GM18517 (cell line): ENCODE data around the gene CLEC16A.
A peak's percentile ranks its signal among the peaks of the same experiment; 100 is the strongest.

Source experiments
- ATAC-seq: cut with Tn5 transposase; IDR thresholded peaks from one replicate; pipeline ENCODE4 v1.9.1; 2021; ENCODE audit warnings: mild to moderate bottlenecking, moderate library complexity; ENCODE audit not compliant: unreplicated experiment

The CLEC16A gene

DNA sequence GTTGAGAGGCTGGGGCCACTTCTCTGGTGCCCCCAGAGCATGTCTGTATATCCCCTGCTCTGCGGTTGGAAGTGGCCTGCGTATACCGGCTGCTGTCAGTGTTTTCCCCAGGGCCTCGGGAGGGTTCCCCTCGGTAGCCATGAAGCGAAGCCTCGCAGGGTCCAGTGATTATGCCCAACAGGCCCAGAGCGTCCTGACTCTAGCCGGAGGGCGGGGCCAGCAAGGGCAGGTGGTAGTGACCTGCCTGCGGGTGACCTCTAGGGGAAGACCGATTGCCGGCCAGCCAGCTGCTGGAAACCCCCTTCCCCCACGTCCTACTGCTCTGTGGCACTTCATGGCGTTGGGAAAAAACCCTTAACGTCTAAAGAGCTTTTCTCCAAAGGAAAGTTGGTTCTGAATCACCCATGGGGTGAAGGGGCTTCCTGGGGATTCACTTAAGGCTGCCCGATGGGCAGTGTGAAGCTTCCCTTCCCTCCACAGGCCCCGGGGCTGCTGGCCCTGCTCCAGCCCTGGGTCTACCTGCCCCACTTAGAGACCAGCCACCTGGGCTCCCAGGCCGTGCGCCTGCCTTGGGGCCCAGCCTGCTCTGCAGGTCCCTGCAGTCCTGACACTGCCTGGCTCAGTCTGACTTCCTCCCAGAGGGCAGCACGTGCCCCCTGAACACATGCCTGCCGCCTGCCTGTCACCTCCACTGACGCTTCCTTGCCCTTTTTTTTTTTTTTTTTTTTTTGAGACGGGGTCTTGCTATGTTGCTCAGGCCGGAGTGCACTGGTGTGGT, 238.9 kb downstream of the CLEC16A start:
- ATAC-seq: peak; percentile 46

DNA sequence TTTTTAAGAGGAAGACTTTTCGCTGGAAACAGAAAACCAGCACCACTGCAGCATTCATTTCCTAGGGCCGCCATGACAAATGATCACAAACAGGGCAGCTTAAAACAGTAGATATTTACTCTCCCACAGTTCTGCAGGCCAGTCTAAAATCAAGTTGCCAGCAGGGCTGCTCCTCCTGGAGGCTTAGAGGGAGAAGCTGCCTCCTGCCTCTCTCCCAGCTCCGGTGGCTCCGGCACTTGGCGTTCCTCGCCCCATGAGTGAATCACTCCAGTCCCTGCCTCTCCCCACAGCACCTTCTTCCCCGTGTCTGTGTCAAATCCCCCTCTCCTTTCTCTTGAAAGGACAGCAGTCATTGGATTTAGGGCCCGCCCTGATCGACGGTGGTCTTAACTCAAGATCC, 239.6 kb downstream of the CLEC16A start:
- no peak for ATAC-seq

DNA sequence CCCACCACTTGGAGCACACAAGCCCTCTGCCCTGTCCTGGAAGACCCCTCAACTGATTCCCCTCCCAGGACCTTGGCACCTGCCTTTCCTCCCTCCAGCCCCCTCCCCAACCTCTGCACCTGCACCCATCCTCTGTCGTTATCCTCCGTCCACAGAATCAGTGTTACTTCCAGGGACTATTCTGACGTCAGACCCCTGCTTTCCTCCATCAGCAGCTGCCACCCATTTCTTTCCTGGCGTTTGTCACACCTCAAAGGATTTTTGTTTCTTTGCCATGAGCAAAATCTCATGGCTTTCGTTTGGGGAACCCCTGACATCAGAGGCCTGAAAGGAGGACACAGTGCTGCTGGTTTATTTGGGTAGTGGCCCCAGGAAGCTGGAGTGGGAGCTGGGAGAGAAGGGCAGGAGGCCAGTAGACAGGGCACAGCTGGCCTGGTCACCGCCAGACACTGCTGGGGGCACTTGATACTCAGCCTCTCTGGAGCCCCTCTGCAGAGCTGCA, 243.2 kb downstream of the CLEC16A start:
- ATAC-seq: no peak

GRCh38 chr16:11188801-11189740, 244.7 kb downstream of the CLEC16A start:
- no peak for ATAC-seq

DNA sequence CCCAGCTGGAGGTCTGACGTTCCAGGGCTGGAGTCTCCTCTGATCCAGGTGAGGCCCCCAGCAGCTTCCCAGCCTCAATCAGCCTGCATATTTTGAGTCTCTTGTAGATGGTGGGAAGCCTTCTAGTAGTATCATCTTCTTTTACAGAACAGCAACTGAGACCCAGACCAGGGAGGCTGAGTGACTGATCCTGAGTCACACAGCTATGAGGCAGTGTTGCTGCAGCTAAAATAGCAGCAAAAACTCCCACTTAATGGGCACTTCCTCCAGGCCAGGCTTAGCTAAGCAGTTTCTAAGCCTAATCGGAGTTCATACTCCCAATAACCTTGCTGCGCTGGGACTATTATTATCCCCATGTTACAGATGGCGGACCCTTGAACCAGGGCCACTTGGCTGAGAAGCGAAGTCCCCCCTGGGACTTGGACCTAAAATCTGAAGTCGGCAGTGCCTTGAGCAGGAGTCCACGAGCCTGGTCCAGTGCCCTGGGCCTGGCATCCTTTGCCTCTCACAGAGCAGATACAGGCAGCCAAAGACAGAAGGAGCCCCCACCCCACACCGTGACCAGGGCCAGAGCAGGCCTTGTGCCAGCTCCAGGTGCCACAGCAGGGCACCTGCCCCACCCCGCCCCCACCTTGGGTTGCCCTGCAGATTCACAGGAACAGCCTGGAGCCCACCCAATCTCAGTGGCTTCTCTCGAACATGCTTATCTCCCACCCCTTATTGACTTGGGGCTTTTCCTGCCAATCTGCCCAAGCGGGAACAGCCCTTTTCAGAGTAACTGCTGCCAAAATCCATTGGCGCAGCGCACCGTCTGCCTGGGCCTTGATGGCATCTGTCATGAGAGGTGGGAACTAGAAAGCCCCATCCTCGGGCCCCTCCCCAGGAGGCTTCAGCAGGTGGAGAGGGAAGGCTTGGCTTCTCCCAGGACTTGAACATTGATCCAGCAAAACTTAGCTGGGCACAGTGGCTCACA, 246.5 kb downstream of the CLEC16A start:
- ATAC-seq: no peak

GRCh38 chr16:11191665-11192064, 247.3 kb downstream of the CLEC16A start:
- ATAC-seq: no peak

DNA sequence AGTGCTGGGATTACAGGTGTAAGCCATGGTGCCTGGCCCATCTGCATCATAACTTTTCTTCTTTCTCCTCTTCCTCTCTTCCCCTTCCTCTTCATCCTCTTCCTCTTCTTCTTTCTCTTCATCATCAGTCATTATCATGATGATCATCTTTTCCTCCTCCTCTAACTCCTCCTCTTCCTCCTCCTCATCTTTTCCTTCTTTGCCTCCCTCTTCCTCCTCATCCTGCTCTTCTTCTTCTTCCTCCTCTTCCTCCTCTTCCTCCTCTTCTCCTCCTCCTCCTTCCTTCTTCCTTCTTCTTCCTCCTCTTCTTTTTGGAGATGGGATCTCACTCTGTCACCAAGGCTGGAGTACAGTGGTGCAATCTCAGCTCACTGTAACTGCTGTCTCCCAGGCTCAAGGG, 249.1 kb downstream of the CLEC16A start:
- ATAC-seq: no peak

DNA sequence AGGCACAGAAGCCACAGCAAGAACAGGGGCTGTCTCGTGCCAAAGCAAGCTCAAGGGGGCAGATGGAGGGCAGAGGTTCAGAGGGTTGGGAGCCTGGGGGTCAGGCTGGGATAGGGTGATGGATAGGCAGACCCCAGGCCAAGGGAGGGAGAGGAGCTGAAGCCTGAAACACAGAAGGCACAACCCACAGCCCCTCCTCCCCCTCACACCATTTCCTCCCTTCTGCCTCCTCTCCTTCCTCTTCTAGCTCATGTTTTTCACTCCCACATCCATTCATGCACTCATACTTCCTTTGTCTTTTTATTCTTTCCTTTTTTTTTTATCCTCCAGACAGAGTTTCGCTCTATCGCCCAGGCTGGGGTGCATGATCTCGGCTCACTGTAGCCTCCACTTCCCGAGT, 250.5 kb downstream of the CLEC16A start:
- no peak for ATAC-seq

GRCh38 chr16:11196286-11196828, 252.0 kb downstream of the CLEC16A start:
- no peak for ATAC-seq

DNA sequence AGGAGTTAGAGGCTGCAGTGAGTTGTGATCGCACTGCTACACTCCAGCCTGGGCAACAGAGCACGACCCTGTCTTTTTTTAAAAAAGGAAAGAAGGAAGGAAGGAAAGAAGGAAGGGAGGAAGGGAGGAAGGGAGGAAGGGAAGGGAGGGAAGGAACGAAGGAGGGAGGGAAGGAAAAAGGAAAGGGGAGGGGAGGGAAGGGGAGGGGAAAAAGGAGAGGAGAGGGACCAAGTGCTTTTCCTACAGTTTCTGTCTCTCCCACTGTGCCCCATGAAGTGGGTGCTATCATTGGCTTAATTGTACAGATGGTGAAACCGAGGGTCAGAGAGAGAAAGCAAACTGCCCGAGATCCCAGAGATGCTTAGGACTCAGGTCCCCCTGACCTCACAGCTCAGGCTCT, 254.0 kb downstream of the CLEC16A start:
- no peak for ATAC-seq

DNA sequence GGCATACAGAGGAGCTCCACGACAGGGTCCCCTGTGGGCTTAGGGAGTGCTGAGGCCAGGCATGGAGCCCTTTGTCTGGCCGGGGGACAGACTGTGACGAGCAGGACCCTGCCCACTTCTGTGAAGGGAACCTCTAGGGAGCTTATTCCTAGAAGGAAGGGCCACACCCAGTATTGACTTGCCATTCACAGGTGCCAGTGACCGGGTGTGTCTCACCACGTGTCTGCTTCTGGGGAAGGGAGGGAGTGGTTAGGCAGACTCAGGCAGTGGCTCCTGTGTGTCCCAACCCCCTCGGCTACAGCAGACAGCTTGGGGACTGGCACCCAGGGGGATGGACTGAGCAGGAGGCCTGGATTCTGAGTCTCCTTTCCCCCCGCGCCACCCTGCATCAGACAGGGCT, 254.5 kb downstream of the CLEC16A start:
- ATAC-seq: no peak

- no peak for ATAC-seq
Observed at GRCh38 chr16:11200592-11200991, 256.2 kb downstream of the CLEC16A start.

GRCh38 chr16:11201498-11202259, 257.3 kb downstream of the CLEC16A start:
- no peak for ATAC-seq

DNA sequence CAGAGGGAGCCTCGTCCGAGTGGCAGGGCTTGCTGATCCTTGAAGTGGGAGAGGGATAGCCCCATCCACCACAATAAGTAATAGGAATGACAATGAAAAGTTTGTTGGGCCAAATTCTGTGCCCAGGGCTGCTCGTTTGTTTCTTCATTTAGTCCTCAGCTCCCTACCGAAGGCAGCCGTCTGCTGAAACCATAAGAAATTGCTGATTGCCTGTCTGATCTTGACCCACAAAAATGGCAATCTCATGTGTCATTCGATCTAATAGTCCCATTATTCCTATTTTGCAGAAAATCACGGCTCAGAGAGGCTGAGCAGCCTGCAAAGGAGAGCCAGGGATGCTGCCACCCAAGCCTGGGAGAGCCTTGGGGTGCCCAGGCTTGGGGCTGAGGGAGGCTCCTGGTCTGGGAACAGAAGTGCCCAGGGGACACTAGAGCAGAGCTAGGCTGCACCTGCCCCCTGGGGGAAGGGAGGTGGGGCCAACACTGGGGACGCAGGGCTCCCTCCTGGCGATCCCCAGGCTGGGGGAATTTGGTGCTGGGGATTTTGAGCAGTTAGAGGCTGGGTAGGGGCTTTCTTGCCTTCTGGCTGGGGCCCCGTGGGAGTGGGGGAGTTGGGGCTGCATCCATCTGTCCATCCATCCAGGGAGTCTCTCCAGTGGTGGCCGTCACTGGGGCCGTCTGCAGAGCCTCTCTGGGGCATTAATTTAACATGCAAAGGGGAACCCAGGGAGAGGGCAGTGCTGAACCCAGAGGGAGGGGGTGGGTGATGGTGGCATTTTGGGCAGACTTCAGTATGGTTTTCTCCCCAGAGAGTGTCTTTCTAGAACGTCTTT, 258.1 kb downstream of the CLEC16A start:
- no peak for ATAC-seq

DNA sequence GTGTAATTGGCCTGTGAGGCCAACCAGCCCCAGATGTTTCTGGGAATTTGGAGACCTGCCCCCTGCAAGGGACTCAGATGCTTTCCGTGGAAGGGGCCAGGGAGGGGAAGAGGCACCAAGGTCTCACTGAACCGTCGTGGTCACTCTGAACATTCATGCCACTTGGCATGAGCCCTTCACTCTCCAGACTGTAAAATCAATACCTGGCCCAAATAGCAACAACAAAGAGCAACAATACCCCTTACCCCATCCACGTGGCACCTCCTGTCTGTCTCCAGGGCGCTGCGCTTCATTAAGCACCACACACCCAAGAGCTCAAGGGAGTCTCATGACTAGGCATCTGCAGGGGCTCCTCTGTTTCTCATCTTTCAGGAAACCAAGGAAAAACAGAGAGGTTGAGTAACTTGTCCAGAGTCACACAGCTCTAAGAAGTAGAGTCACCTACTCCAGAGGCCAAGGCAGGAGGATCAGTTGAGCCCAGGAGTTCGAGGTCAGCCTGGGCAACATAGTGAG, 258.8 kb downstream of the CLEC16A start:
- no peak for ATAC-seq

DNA sequence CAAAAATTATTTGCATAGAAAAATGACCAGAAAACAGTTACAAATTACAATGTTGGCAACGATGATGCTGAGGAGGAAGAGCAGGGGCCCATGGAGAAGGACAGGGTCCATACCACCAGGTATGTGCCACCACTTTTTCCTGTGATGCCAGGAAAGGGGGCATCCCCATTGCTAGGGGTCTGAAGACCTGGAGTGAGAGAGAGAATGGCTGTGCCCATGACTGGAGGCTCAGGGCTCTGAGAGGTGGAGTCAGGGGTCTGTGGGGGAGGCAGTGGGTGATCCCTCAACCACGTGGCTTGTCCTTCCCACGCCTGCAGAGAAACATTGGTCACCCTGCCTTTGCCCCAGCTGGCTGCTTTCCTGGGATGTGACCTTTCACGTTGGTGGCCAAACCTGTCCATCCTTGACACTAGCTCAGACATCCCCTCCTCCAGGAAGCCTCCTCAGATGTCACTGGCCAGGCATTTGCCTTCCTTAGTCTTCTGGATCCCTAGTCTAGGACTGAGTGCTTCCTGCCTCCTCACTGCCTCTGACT, 260.2 kb downstream of the CLEC16A start:
- no peak for ATAC-seq

GRCh38 chr16:11205065-11205699, 260.8 kb downstream of the CLEC16A start:
- no peak for ATAC-seq
